SK-N-MC (cell line): ENCODE results near the gene RGL1.

Experiments used
- EZH2 ChIP-seq: fragments of 200-600 bp; sonication (generic); IDR thresholded peaks from one replicate; pipeline ENCODE4 v1.6.1; 2017; ENCODE audit warnings: antibody characterized with exemption
- FOXP2 ChIP-seq: optimal IDR thresholded peaks from 2 replicates; pipeline ENCODE3; 2011; ENCODE audit warnings: mild to moderate bottlenecking, moderate library complexity; ENCODE audit not compliant: insufficient read depth; ENCODE audit errors: extremely low read length, control extremely low read depth
- POLR2AphosphoS5 ChIP-seq: IDR thresholded peaks from 2 replicates; pipeline ENCODE4 v1.6.1; 2012; ENCODE audit warnings: mild to moderate bottlenecking, low read depth, low read length, borderline replicate concordance

DNA sequence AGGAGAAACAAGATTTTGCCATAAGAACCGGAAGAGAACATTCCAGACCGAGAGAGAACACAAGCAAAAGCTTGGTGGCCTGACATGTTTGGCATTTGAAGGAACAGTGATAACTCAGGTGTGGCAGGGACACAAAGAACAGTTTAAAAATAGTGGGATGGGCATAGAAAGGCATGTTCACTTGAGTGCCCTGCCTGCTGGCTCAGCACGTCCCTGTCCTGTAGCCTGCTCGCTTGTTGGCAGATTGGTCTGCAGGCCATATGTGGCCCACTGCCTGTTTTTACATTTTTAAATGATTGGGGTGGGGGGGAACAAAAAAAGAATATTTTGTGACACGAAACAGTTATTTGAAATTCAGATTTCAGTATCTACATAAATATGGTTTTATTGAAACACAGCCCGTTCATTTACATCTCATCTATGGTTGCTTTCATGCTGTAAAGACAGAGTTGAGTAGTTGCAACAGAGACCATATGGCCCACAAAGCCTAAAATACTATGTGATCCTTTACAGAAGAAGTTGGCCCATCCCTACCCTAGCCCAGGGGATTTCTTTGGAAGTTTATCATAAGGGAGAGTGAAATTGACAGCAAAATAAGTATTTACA, 100.7 kb downstream of the RGL1 start:
- no peak for TF ChIP-seq POLR2AphosphoS5
- no peak for TF ChIP-seq EZH2
- no peak for TF ChIP-seq FOXP2
